ENCODE measurements around the gene CDC42BPB. TPM values are rescaled to one million over a fixed set of nuclear protein-coding genes. Genes with fewer than 3 reads are reported as not detected.

Gene CDC42BPB
- total and polyA plus RNA-seq, 2 donors (not counting 1 experiment from before 2014, with no cell fraction given) = 44.8 to 98.3 TPM

GRCh38 chr14:103000291-103000921 lies 56.9 kb downstream of the CDC42BPB start:
- Histone ChIP-seq H3K4me2 (ENCODE audit: extremely low read depth, insufficient read depth, low read length) (no peak overlapping the region), H3K9ac (ENCODE audit: insufficient read depth, low read length) (no peak overlapping the region), H4K20me1 (ENCODE audit: control insufficient read depth, extremely low read depth, insufficient read depth, low read length) (no peaks in the 10 kb centered on the region), H3K9me3 (ENCODE audit: control insufficient read depth, insufficient read depth, low read depth, low read length) (no peaks in the 10 kb centered on the region), H3K4me3 (replicated peaks in 1 of 4; ENCODE audit: control extremely low read depth in 1 of 4, insufficient read depth in 1 of 4, low read depth in 3 of 4, low read length in 4 of 4) (no peak overlapping the region), H3K79me2 (ENCODE audit: control insufficient read depth, insufficient read depth, low read length) (peaks cover 5% of the 10 kb centered on the region), H3K27me3 (ENCODE audit: control insufficient read depth, insufficient read depth, low read length) (no peaks in the 10 kb centered on the region), H2AFZ (ENCODE audit: low read length) (no peak overlapping the region), H3K36me3 (ENCODE audit: control insufficient read depth, insufficient read depth, low read length) (peaks cover 28% of the 10 kb centered on the region), H3K27ac (ENCODE audit: insufficient read depth, low read length) (no peak overlapping the region), H3K4me1 (ENCODE audit: control insufficient read depth, extremely low read depth, insufficient read depth, low read length) (no peaks in the 10 kb centered on the region)
- no peak for TF ChIP-seq CTCF (conservative IDR thresholded peaks at IDR 0.05 in 1 of 2, IDR thresholded peaks at IDR 0.05 in 1 of 2; ENCODE audit: low read depth in 1 of 2, low read length in 2 of 2)
- no peak for TF ChIP-seq EZH2 (IDR thresholded peaks at IDR 0.05; ENCODE audit: low read length, missing control alignments)
- DNase-seq (ENCODE audit: low read depth in 2 of 2) = no peak

GRCh38 chr14:102999227-102999895 lies 58.0 kb downstream of the CDC42BPB start:
- no peaks in the 10 kb centered on the region for H3K9me3 ChIP-seq (ENCODE audit: control insufficient read depth, insufficient read depth, low read depth, low read length)
- no peaks in the 10 kb centered on the region for H3K27me3 ChIP-seq (ENCODE audit: control insufficient read depth, insufficient read depth, low read length)
- peaks cover 1% of the 10 kb centered on the region for H3K4me1 ChIP-seq (ENCODE audit: control insufficient read depth, extremely low read depth, insufficient read depth, low read length)
- H4K20me1 ChIP-seq (ENCODE audit: control insufficient read depth, extremely low read depth, insufficient read depth, low read length) = no peaks in the 10 kb centered on the region
- no peak overlapping the region for H2AFZ ChIP-seq (ENCODE audit: low read length)
- peak in 1 of 2 donors; percentile 85 for DNase-seq (ENCODE audit: low read depth in 2 of 2)
- no peak overlapping the region for H3K27ac ChIP-seq (ENCODE audit: insufficient read depth, low read length)
- no peak for TF ChIP-seq CTCF (conservative IDR thresholded peaks at IDR 0.05 in 1 of 2, IDR thresholded peaks at IDR 0.05 in 1 of 2; ENCODE audit: low read depth in 1 of 2, low read length in 2 of 2)
- no peak for TF ChIP-seq EZH2 (IDR thresholded peaks at IDR 0.05; ENCODE audit: low read length, missing control alignments)
- H3K9ac ChIP-seq (ENCODE audit: insufficient read depth, low read length) = no peak overlapping the region
- no peak overlapping the region for H3K4me3 ChIP-seq (replicated peaks in 1 of 4; ENCODE audit: control extremely low read depth in 1 of 4, insufficient read depth in 1 of 4, low read depth in 3 of 4, low read length in 4 of 4)
- H3K4me2 ChIP-seq (ENCODE audit: extremely low read depth, insufficient read depth, low read length) = no peak overlapping the region
- peaks cover 29% of the 10 kb centered on the region for H3K36me3 ChIP-seq (ENCODE audit: control insufficient read depth, insufficient read depth, low read length)
- peaks cover 4% of the 10 kb centered on the region for H3K79me2 ChIP-seq (ENCODE audit: control insufficient read depth, insufficient read depth, low read length)

- peak; percentile 47 to 68 for DNase-seq (ENCODE audit: low read depth in 2 of 2)
- no peaks in the 10 kb centered on the region for H3K27me3 ChIP-seq (ENCODE audit: control insufficient read depth, insufficient read depth, low read length)
- peak overlapping the region; percentile 14 for H3K27ac ChIP-seq (ENCODE audit: insufficient read depth, low read length)
- H3K9ac ChIP-seq (ENCODE audit: insufficient read depth, low read length) = no peak overlapping the region
- H2AFZ ChIP-seq (ENCODE audit: low read length) = no peak overlapping the region
- H3K79me2 ChIP-seq (ENCODE audit: control insufficient read depth, insufficient read depth, low read length) = peaks cover 2% of the 10 kb centered on the region
- TF ChIP-seq EZH2 (IDR thresholded peaks at IDR 0.05; ENCODE audit: low read length, missing control alignments) = no peak
- TF ChIP-seq CTCF (conservative IDR thresholded peaks at IDR 0.05 in 1 of 2, IDR thresholded peaks at IDR 0.05 in 1 of 2; ENCODE audit: low read depth in 1 of 2, low read length in 2 of 2) = no peak
- H3K4me2 ChIP-seq (ENCODE audit: extremely low read depth, insufficient read depth, low read length) = no peak overlapping the region
- H3K4me3 ChIP-seq (replicated peaks in 1 of 4; ENCODE audit: control extremely low read depth in 1 of 4, insufficient read depth in 1 of 4, low read depth in 3 of 4, low read length in 4 of 4) = no peak overlapping the region
- H3K36me3 ChIP-seq (ENCODE audit: control insufficient read depth, insufficient read depth, low read length) = peaks cover 28% of the 10 kb centered on the region
- no peaks in the 10 kb centered on the region for H4K20me1 ChIP-seq (ENCODE audit: control insufficient read depth, extremely low read depth, insufficient read depth, low read length)
- no peaks in the 10 kb centered on the region for H3K9me3 ChIP-seq (ENCODE audit: control insufficient read depth, insufficient read depth, low read depth, low read length)
- H3K4me1 ChIP-seq (ENCODE audit: control insufficient read depth, extremely low read depth, insufficient read depth, low read length) = peaks cover 3% of the 10 kb centered on the region
Measured at GRCh38 chr14:102998393-102998792, 59.0 kb downstream of the CDC42BPB start.

Data from fibroblast of lung (primary cell).